B cell (primary cell): ENCODE results near the gene DNAJC4. TPM values are rescaled to one million over a fixed set of nuclear protein-coding genes. Genes with fewer than 3 reads are reported as not detected.

Experiments
- ATAC-seq: fragments of 200-7000 bp; cut with Tn5 transposase; one replicate; pipeline ENCODE4 v1.10.0; 2021; ENCODE audit warnings: low read depth, mild to moderate bottlenecking, moderate number of reproducible peaks, moderate library complexity
- CTCF ChIA-PET: fragments of 350-600 bp; sonication (Branson Sonifier 250); formaldehyde crosslinking; loops from one replicate; lab custom pipeline; 2021; ENCODE audit warnings: antibody characterized with exemption, inconsistent platforms; lab: Charles Lee
- POLR2A ChIA-PET: fragments of 350-600 bp; sonication (Branson Sonifier 250); formaldehyde crosslinking; loops from one replicate; lab custom pipeline; 2021; ENCODE audit warnings: antibody characterized with exemption; lab: Charles Lee
- DNase-seq: peaks from one replicate; pipeline ENCODE4 v3.0.0; 2013
- H2AFZ ChIP-seq: 2 replicates; pipeline ENCODE4 v1.6.1; 2012; ENCODE audit warnings: mild to moderate bottlenecking, low read depth, low read length; ENCODE audit not compliant: insufficient read depth, poor library complexity, severe bottlenecking
- H3K27ac ChIP-seq, 2 donors: 1 replicate in 1 of 2; 2 replicates in 1 of 2; pipeline ENCODE4 v1.5.1; 2012 to 2013; ENCODE audit warnings: low read length in 2 of 2, mild to moderate bottlenecking in 2 of 2, moderate library complexity in 1 of 2
- H3K27me3 ChIP-seq, 4 experiments: fragments of 200-600 bp in 1 of 4; sonication (generic) in 1 of 4; replicated peaks in 1 of 4; 1 replicate in 2 of 4; 2 replicates in 2 of 4; pipeline versions ENCODE4 v1.6.1 to v1.7.0; 2013 to 2016; ENCODE audit warnings: low read length in 3 of 4, mild to moderate bottlenecking in 2 of 4, mixed read lengths in 1 of 4, moderate library complexity in 1 of 4; ENCODE audit not compliant: insufficient read depth in 4 of 4, control insufficient read depth in 3 of 4; ENCODE audit errors: control extremely low read depth in 1 of 4
- H3K36me3 ChIP-seq, 2 experiments: replicated peaks in 1 of 2; 1 replicate in 1 of 2; 2 replicates in 1 of 2; pipeline versions ENCODE4 v1.6.1 to v1.7.1; 2013; ENCODE audit warnings: low read length in 1 of 2; ENCODE audit not compliant: insufficient read depth in 2 of 2, control insufficient read depth in 1 of 2; ENCODE audit errors: control extremely low read depth in 1 of 2, extremely low read depth in 1 of 2
- H3K4me1 ChIP-seq, 2 donors: fragments of 200-600 bp in 1 of 2; sonication (generic) in 1 of 2; 1 replicate in 1 of 2; 2 replicates in 1 of 2; pipeline versions ENCODE4 v1.5.1 to v1.6.1; 2013 to 2017; ENCODE audit warnings: low read length in 2 of 2; ENCODE audit not compliant: control insufficient read depth in 2 of 2, insufficient read depth in 2 of 2
- H3K4me2 ChIP-seq: replicated peaks from 2 replicates; pipeline ENCODE3; 2012; ENCODE audit warnings: mild to moderate bottlenecking, low read depth, low read length; ENCODE audit not compliant: poor library complexity, severe bottlenecking
- H3K4me3 ChIP-seq, 5 experiments: fragments of 200-600 bp in 1 of 5; sonication (generic) in 1 of 5; 1 replicate in 3 of 5; 2 replicates in 2 of 5; pipeline versions ENCODE4 v1.5.1 to v1.7.0; 2011 to 2016; ENCODE audit warnings: low read length in 4 of 5, mild to moderate bottlenecking in 4 of 5, low read depth in 2 of 5, control low read depth in 1 of 5, moderate library complexity in 1 of 5; ENCODE audit not compliant: insufficient read depth in 1 of 5; ENCODE audit errors: control extremely low read depth in 1 of 5, extremely low read depth in 1 of 5
- H3K79me2 ChIP-seq: fragments of 200-600 bp; sonication (generic); one replicate; pipeline ENCODE4 v1.6.0; 2016; ENCODE audit warnings: low read length; ENCODE audit not compliant: control insufficient read depth, insufficient read depth
- H3K9ac ChIP-seq: fragments of 200-600 bp; sonication (generic); 2 replicates; pipeline ENCODE4 v1.6.1; 2017; ENCODE audit warnings: mild to moderate bottlenecking, low read length, moderate library complexity
- H3K9me3 ChIP-seq, 3 donors: one replicate each; pipeline versions ENCODE4 v1.6.1 to v1.7.1; 2013; ENCODE audit warnings: low read length in 2 of 3; ENCODE audit not compliant: control insufficient read depth in 2 of 3, insufficient read depth in 1 of 3; ENCODE audit errors: control extremely low read depth in 1 of 3
- H4K20me1 ChIP-seq: 2 replicates; pipeline ENCODE4 v1.6.0; 2012; ENCODE audit warnings: mild to moderate bottlenecking, low read length; ENCODE audit not compliant: insufficient read depth, control insufficient read depth, poor library complexity, severe bottlenecking
- H3K27ac Mint-ChIP-seq: one replicate; pipeline ENCODE4 v1.8.0; 2021; ENCODE audit warnings: mixed read lengths
- H3K27me3 Mint-ChIP-seq: one replicate; pipeline ENCODE4 v1.8.0; 2021; ENCODE audit warnings: mixed read lengths
- H3K4me1 Mint-ChIP-seq: one replicate; pipeline ENCODE4 v1.8.0; 2021; ENCODE audit warnings: mixed read lengths
- H3K4me3 Mint-ChIP-seq: one replicate; pipeline ENCODE4 v1.8.0; 2021; ENCODE audit warnings: mixed read lengths
- H3K9me3 Mint-ChIP-seq: one replicate; pipeline ENCODE4 v1.8.0; 2022; ENCODE audit warnings: mixed read lengths; ENCODE audit not compliant: insufficient read depth
- CTCF ChIP-seq: fragments of 200-600 bp; IDR thresholded peaks from one replicate; pipeline ENCODE4 v1.8.0; 2022; ENCODE audit warnings: antibody characterized with exemption, mild to moderate bottlenecking
- EZH2 ChIP-seq: IDR thresholded peaks from 2 replicates; pipeline ENCODE4 v1.6.1; 2012; ENCODE audit warnings: borderline replicate concordance, low read depth, mild to moderate bottlenecking, moderate library complexity, low read length; ENCODE audit not compliant: insufficient read depth, poor library complexity, severe bottlenecking
- WGBS: methylation state at CpG from one replicate; pipeline ENCODE4 v1.1.5; 2013; ENCODE audit warnings: missing lambda C conversion rate; ENCODE audit not compliant: insufficient coverage; 5-methylcytosine and 5-hydroxymethylcytosine counted together
- intact Hi-C: fragments of 100-400 bp; cut with micrococcal nuclease; formaldehyde crosslinking; loops from one replicate; pipeline ENCODE4 v1.10.0; 2022
- polyA plus RNA-seq: library from polyadenylated mRNA; depleted of rRNA; stranded (reverse); fragments of >200 nt; gene quantifications from 2 replicates; pipeline ENCODE4 v1.2.3, GENCODE V29; 2012
- total RNA-seq, 2 donors: library from RNA; stranded (reverse); fragments of 120-200 nt in 1 of 2; gene quantifications; 1 replicate in 1 of 2; 2 replicates in 1 of 2; pipeline versions ENCODE4 v1.2.3 to v1.2.4, GENCODE V29; 2013 to 2022

The DNAJC4 gene
- total and polyA plus RNA-seq, 2 donors (not counting 1 experiment from before 2014, with no cell fraction given), result 74.4 to 105 TPM

DNA sequence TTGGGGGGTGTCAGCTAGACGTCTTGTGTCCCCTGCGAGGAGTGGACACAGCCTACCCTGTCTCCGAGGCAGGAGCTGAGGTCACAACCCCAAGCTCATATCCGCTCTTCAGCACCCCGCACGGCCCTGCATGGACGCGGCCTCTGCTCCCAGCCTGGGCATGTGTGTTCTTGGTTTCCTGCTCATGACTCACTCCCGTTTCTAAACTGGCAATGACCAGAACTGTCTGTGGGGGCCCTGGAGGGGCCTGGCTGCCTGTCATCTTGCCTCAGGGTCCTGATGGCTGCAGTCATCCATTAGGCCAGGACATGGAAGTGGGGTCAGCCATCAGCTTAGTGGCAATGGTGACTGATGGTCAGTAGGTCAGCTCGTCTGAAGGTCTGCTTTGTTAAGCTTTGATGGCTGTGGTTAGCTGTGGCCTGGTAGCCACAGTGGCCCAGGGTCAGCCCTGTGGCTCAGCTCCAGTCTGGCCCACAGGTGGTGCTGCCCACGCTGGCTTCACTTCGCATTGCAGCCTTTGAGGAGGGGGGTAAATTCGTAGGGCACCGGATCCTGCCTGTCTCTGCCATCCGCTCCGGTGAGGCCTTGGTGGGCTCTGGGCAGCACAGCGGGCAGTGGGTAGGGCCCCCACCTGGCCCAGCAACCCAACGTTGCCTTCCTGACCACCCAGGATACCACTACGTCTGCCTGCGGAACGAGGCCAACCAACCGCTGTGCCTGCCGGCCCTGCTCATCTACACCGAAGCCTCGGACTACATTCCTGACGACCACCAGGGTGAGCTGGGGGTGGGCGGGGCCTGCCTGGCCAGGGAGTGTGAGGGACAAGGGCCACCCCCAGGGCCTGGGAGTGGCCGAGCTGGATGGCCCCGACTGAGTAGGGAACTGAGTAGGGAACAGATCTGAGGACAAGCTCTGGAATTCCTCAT is 32.9 kb downstream of the DNAJC4 start:
- no peak overlapping the region for H3K4me2 ChIP-seq
- ChIA-PET CTCF (interaction anchor here (1.2 to 1.4 kb wide), 2 partner anchors 57 to 59 kb away, joined by 3 to 4 read pairs; partner anchors contain the start of gene FERMT3), POLR2A (interaction anchor here (0.6 kb wide), 1 partner anchor 1457 kb away, joined by 4 read pairs; no protein-coding TSS in a partner anchor)
- H4K20me1 ChIP-seq, result no peaks in the 10 kb centered on the region
- intact Hi-C loops, result no loop called here
- no peak overlapping the region for H3K27ac ChIP-seq
- H3K9ac ChIP-seq, result no peak overlapping the region
- H3K9me3 Mint-ChIP-seq, result no peaks in the 10 kb centered on the region
- no peak for TF ChIP-seq EZH2
- TF ChIP-seq CTCF, result no peak
- H2AFZ ChIP-seq, result no peak overlapping the region
- no peak overlapping the region for H3K4me3 Mint-ChIP-seq
- H3K4me1 Mint-ChIP-seq, result no peaks in the 10 kb centered on the region
- no peaks in the 10 kb centered on the region for H3K79me2 ChIP-seq
- no peaks in the 10 kb centered on the region for H3K27me3 ChIP-seq
- ATAC-seq (no peak), DNase-seq (no peak)
- H3K9me3 ChIP-seq, result no peaks in the 10 kb centered on the region
- peaks cover 2 to 5% of the 10 kb centered on the region in 2 donors for H3K4me1 ChIP-seq
- H3K27ac Mint-ChIP-seq, result no peak overlapping the region
- no peak overlapping the region for H3K4me3 ChIP-seq
- H3K27me3 Mint-ChIP-seq, result no peaks in the 10 kb centered on the region
- no peaks in the 10 kb centered on the region for H3K36me3 ChIP-seq
- 93% methylated on average over 27 of the region's 29 CpGs for WGBS

- Histone ChIP-seq H3K4me3 (no peak overlapping the region), H3K27ac (no peak overlapping the region), H3K4me2 (no peak overlapping the region), H3K9ac (no peak overlapping the region), H3K27me3 (no peaks in the 10 kb centered on the region), H3K36me3 (no peaks in the 10 kb centered on the region), H3K79me2 (no peaks in the 10 kb centered on the region), H4K20me1 (no peaks in the 10 kb centered on the region), H2AFZ (no peak overlapping the region), H3K4me1 (peaks cover 9 to 11% of the 10 kb centered on the region in 2 donors), H3K9me3 (no peaks in the 10 kb centered on the region)
- DNase-seq, result no peak
- TF ChIP-seq EZH2 (no peak), CTCF (no peak)
- no peaks in the 10 kb centered on the region for H3K27me3 Mint-ChIP-seq
- POLR2A ChIA-PET, result interaction anchor here (0.6 kb wide), 1 partner anchor 1458 kb away, joined by 4 read pairs; no protein-coding TSS in a partner anchor
- H3K9me3 Mint-ChIP-seq, result no peaks in the 10 kb centered on the region
- no peak for ATAC-seq
- intact Hi-C loops, result no loop called here
- H3K4me1 Mint-ChIP-seq, result peaks cover 3% of the 10 kb centered on the region
- no peak overlapping the region for H3K4me3 Mint-ChIP-seq
- CTCF ChIA-PET, result interaction anchor here (0.9 to 1.4 kb wide), 3 partner anchors 40 to 60 kb away, joined by 3 to 4 read pairs (median 3); partner anchors contain the start of gene FERMT3
- H3K27ac Mint-ChIP-seq, result no peak overlapping the region
- WGBS, result 99% methylated on average over 6 of the region's 8 CpGs
Measured at GRCh38 chr11:64263947-64264317, 33.6 kb downstream of the DNAJC4 start.
